ENCODE data around the gene CALD1.

CALD1 gene

DNA sequence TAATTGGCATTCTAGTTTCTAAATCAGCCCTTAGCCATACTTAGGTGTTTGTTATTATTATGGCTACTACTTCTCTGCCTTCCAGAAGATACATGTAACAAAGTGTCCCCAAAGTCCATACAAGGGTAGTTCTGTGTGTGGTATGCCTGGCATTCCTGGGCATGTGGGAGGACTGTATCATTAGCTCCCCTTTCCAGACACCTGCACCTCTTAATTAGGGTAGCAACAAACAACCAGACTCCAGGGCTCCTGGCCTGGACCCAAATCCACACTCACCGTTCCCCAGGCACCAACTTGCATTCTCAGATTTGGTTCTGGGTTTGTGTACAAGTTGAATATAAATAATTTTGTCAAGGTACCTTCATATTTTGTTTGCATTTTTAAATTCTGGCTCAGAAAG lies 15.5 kb upstream of the CALD1 start:
- DNase-seq = no peak

DNA sequence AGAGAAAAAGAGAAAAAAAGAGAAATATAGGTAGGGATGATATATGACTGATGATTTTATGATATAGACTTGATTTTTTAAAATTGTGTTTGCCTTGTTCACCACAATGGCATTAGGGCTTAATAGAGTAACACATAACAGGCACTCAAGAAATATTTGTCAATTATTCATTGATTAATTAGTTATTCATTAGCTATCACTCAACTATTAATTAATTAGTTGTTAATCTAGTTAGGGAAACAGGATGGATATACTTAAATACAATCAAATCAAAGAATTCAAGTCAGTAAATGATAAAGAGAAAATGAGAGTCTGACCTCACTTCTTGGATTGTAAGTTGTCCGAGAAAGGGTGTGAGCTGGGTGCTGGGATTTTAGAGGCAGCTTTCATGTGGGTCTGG lies 15.1 kb upstream of the CALD1 start:
- DNase-seq = no peak

DNA sequence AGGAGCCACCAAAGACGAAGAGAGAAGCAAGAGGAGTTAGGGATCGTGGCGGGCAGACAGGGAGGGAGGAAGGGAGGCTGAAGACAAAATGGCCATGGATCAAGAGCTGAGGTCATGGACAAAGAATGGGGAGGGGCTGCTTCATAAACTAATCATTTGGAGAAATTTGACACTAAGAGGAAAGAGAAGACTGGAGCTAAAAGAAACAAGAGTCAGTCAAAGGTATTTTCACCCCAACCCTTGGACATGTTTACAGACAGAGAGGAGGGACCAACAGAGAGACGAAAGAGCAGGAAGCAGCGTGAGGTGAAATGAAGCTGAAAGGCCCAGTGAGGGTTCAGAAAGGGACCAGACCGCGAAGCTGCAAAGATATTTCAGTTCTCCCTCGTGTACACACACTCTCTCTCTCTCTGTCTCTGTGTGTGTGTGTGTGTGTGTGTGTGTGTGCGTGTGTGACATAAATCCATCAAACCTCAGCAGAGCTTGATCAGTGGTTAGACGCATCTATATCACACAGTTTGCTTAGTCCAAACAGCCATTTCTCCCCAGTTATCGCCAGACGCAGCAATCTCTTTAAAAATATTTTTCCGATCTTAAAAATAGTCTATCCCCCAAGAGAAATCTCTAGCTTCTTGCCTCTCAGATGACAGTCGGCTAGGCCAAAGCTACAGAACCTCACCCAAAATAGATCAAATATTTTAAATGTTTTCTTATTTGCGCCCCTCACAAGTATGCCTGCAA lies 12.5 kb upstream of the CALD1 start:
- no peak for DNase-seq

DNA sequence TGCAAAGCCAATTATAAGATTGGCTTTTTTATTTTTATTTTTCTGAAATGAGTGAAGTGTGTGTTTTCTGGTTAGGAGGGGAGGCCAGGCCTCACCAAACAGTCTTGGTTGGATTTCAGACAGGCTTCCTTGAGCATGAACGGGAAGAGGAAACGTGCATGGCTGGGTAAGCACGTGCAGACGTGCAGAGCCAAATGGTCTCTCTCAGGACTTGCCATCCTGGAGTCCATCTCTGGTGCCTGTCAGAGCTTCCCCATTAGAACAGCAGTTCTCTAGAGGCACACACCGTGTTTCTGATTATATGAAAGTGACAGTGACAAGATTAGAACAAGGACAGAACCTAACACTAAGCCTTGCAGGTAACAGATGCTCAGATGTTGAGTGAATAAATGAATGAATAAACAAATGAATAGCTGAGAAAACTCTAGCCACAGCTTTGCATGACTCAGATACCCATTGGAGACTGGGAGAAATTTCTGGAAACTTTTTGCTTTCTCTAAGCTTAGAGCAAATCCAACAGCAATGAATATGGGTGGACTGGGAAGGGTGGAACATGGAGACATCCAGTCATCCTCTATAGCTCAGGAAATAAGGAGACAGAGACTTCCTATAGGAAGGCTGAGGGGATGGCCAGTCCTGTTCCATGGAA lies 11.8 kb upstream of the CALD1 start:
- DNase-seq = no peak

DNA sequence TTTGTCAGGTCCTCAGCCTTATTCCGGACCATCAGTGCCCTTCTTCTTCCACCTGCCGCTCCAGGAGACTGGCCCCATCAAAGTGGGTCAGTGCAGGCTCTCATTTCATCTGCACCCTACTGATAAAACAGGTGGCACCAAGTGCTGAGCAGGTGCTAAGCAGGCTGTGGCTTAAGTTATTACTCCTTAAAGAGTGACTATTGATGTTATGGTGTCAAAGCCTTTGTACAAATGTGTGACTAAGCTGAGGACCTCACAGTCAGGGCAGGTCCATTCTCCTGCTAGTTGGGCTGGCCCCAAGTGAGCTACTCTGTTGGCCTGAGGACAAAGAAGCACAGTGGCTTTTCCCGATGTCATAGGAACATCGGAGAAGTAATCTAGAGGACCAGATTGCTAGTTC lies 11.2 kb upstream of the CALD1 start:
- DNase-seq = no peak

DNA sequence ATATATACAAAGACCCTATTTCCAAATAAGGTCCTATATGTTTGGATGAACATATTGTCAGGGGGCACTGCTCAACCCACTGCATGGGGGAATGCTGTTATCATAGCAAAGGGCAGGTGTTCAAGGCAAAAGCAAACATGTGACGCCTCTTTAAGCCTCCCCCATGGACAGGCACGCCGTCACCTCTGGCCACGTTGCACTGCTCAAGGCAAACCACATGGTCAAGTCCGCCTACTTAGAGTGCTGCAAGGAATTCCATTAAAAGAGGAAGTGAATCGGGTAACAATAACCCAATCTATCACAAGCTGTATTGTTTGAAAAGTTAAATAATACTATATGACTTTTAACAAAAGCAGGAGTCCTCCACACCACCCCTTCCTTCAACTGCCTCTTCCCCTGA lies 8.8 kb upstream of the CALD1 start:
- DNase-seq = no peak

DNA sequence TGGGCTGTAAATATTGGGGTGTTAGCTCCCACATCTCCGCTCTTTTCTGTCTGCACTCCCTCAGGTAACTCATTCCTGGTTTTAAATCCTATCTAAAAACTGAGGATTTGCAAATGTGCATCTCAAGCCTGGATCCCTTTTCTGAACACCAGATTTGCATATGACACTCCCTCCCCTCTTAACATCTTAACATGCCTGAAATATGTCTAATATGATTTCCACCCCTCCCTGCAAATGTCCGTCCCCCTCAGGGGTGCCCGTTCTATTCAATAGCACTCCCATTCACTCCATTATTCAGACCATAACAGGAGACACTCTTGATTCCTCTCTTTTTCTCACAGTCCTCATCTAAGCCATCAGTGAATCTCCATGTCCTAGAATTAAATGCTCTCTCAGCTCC lies 8.3 kb upstream of the CALD1 start:
- no peak for DNase-seq

DNA sequence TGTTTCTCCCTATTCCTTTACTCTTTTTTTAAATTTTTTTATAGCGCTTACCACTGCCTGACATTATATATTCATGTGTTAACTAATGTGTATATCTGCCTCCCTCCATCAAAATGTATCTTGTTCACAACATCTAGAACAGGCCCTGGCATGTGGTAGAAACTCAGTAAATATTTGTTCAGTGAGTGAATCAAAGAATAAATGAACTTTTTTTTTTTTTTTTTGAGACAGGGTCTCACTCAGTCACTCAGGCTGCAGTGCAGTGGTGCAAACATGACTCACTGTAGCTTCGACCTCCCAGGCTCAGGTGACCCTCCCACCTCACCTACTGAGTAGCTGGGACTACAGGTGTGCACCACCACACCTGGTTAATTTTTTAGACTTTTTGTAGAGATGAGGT lies 7.5 kb upstream of the CALD1 start:
- no peak for DNase-seq

DNA sequence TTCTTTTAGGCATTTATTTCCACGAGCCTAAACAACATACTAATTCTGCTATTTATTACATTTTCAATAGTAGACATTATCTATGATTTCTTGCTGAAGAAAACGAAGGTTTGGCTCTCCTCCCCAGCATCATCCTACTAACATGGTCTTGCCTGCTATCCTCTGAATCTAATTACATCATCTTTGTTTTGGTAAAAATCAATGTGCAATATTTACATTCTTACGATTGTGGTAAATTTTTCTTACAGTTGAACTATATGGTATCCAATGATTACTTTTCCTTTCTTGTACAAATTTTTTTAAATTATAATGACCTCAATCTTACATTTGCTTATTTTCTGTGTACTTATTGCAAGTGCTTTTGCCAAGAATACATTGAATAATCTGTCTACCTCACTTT lies 7.0 kb upstream of the CALD1 start:
- no peak for DNase-seq

DNA sequence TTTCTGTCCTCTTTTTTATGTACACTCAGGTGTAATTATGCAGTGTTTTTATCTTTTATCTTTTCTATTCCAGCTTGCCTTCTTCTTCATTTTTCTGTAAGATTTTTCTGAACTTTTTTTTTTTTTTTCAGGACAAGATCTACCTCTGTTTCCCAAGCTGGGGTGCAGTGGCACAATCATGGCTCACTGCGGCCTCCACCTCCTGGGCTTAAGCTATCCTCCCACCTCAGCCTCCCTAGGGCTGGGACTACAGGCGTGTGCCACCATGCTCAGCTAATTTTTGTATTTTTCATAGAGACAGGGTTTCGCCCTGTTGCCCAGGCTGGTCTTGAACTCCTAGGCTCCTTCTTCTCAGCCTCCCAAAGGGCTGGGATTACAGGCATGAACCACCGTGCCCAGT lies 6.3 kb upstream of the CALD1 start:
- DNase-seq = no peak

DNA sequence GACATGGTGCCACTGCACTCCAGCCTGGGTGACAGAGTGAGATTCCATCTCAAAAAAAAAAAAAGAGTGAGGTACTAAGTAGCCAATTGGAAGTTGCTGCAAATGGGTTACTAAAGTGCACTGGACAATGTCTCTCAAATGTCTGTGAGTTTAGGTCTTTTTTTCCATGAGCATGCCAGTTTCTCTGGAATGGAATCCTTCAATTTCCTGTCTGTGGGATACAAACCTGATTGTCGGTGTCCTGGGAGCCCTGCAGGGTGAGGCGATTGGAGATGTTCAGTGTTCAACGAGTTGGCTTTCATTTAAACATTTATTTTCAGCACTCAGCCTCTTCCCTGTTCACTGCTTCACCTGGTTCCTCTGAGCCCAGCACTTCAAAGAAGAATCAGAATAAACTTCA lies 5.3 kb upstream of the CALD1 start:
- DNase-seq = no peak

DNA sequence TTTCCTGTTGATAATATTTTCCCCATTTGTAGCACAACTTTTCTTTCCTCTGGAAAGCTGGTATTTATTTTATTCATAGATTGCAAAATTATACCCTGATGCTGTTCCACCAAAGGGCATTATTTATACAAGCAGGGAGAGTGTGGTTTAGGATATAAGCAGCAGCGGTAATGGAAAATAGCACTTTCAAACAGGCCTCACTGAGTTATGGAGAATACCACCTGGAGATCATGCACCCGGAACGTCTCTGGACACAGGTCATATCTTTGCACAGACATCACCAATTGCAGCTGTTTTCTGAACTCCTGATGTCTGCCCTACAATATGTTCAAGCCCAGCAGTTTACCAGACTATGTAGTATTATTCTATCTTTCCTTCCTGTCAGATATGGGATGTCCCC lies 2.0 kb upstream of the CALD1 start:
- DNase-seq = no peak

DNA sequence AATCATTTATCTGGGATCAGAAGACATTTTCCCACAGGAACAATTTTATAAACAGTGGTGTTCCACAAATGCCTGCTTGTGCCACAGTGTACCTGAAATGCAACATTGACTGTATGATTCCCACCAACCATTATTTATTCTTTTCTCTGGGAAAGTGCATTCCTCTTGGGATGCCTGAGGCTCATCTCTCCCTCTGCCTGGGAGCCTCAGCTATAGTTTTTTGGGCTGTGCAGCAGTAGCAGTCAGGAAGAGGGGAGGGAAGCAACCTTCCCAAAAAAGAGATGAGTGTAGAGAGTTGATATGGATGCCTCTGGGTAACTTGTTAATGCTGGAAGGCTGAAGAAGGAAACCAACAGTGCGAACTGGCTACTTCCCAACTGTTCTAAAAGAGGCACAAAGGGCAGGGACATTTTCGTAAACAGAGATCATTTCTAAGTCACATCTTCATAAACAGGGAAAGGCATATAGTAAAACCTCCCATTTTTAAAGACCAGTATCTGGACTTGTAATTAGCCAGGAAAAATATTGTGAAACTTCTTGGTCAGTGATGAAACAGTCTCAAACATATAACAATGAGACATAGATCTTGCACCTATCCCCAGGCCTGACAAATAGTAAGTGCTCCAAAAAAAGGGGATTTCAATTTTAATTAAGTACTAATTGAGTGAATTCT lies 1.4 kb upstream of the CALD1 start:
- DNase-seq = no peak

DNA sequence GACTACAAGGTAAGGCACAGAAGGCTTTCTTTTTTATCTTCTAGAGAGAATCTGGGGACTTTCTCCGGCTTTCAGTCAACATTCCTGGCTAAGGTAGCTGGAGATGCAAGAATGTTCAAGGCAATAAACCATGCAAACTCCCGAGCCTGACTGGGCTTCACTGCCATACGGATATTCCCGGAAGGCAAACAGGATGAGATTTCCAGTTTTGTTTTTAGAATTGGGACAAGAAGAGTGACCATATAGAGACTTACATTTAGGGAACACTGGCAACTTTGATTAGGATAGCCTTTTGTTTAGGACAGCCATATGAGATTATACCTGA lies 269 bp downstream of the CALD1 start:
- no peak for DNase-seq

DNA sequence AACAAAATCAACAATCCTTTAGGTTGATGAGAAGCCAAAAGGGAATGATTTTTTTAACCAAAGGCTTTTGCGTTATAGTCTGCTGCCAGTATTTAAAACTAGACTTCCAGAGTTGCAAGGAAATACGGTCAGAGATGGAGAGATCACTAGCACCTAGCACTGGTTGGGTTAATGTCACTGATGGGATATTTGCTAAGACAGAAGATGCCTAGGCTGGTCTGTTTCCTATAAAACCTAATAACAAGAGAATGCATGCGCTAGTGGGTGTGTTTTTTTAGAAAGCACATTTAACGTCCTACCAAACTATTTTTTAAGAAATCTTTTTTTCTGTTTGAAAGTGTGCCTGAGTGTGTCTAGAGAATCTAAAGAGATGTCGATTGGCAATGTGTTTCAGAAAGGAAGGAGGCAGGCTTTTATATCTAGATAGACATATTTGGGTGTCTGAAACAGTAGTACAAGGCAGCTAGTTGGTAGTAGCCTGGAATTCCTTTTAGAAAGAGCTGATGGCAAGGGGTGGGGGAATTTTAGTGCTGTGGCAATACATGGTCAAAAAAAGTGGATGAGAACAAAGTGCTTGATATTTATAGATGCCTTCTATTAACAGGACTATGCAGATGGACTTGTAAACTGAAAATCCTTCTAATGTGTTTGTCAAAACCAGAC lies 863 bp downstream of the CALD1 start:
- DNase-seq = no peak

DNA sequence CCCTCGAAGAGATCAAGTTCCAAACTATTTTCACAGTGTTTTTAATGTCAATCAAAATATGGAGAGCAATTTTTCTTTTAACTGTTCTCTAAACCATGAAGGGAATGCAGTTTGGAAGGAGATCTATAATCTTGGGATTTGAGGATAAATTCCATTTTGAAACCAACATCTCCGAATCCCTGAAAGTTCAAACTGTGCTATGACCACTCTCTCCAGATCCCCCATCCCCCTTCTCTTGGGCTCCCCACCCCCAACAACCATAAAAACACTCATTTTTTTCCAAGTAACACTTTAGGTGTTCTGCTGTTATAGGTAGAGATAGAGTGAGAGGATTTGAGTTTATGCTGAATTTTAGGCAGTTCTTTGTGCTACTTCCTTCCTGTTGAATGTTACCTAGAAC lies 1.7 kb downstream of the CALD1 start:
- DNase-seq = no peak

DNA sequence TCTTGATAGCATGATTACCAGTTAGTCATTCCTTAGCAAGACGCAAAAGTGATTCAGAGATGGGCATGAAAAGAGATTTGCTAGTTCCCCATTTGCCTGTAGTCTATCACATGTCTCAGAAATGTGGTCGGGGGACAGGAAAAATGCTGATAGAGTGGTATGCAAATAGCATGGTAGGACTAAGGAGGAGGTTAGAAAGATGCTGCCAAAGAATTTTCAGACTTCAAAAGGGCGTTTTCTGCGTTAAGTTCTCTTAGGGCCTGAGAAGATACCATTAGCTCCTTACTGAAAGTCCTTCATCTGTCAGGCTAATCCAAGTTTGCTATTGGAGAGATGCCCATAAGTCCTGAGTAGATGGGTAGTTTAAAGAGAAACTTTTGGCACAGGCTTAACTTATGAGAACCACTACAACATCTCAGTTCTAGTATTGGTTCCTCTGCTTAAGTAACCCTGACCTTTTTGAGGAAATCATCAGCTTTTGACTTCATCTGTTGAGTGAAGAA lies 2.7 kb downstream of the CALD1 start:
- DNase-seq = no peak

DNA sequence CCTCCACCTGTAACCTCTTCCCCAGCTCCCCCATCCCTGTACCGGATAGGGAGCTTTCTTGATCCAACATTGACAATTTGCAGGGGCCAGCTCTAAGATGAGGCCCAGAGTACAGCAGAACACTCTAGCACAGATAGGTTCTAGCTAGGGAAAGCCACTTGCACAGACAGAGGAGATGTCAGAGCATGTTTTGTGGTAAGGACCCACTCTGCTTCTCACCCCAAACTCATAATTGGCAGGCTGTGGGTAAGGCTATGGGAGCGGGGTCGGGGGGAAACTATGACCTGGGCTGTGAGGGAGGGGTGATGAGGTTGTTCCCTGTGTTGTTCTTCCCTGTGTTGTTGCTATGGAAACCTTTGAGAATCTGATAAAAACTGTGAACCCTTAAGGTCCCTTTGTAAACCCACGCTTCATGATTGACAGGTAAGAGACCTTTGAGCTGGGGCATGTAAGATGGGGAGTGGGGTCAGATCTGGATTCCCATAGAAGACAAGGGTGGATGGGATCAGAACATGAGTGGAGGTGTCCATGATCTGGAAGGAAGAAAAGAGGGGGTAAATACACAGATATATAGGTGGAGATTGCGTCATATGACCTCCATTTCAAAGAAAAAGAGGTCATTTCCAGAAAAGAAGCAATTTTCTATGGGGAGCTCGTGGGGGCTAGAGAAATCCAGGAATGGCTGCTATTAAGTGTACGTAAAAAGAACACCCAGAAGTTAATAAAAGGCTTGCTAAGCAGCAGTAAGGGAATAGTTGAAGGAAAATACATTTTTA lies 4.0 kb downstream of the CALD1 start:
- DNase-seq = no peak

DNA sequence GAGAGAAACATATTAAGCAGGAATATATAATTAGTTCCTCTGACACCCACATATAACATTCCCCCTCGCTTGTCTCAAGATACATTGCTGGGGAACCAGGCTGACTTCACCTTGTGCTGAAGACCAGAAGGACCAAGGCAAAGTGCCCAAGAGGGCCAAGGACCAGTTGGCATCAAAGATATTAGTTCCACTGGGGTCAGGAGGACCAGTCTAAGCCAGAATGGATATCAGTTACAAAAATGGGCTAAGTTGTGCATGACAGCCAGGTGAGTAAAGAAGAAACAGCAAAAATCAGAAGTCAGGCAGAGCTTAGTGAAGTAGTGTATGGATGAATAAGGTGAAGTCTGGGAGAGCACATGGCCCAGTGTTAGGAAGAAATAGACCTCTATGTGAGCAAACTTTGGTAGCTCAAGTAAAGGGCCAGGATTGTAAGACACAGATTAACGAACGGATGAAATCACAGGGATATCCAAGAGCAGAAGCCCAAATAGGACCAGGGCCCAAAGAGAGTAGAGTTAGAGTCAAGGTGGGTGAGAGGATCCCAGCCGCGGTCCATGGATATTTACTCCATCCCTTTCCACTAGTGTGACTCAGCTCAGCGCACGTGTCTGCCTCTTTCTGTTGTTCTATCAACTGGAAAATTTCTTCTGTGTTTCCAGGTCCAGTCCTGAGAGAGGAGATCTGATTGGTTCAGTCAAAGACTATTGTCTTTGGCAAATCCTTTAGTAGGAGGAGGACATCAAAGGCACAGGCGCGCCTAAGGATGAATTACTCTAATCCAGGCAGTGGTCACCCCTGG lies 5.0 kb downstream of the CALD1 start:
- no peak for DNase-seq

DNA sequence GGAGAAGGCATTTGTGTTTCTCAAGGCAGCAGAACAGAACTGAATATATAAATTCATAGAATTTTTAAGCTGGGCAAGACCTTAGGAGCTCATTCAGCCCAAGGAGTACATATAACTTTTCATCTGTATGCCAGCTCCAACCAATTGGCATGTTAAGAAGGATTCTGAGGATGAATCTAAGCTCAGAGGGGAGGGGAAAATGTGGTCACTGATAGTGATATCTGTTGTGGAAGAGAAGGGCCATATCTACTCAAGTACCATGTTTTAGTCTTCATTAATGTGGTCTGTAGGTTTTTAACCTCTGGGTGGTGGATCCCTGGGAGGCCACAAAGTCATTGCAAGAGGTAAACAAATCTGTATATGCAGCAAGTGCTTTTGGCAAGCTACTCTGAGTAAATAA lies 6.4 kb downstream of the CALD1 start:
- no peak for DNase-seq

DNA sequence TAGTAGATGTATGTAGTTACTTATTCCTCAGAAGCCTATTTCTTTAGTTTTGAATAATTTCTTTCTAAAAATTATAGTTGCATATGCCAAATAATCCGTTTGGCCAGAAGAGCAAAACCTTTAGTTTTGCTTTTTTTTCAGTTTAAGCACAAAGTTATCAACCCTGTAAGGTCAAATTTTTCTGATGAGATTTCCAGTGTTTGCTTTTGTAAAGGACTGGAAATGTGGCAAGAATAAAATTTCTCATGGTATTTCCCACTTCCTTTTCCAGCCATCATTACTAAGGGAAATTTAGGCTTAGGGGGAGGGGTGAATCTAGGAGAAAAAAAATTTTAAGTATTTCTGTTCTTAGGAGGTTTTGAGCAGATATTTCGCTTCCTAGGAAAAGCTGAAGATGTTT lies 7.6 kb downstream of the CALD1 start:
- DNase-seq = no peak

DNA sequence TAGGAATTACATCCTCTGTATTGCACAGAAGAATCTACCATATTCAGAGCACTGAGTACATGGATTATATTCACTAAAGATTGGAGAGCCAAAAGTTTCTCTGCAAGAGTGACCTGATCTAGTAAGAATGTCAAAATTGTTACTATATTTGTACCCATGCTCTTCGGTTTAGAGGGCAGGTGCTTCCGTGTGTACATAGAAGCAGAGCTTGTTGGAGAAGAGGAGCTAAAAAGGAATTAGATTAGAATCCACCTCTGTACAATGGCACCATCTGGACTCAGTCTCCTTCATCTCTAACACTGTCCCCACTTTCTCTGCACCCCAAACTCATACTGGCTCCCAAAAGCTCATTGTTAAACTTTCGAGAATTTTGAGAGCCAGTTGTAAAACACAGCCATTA lies 8.3 kb downstream of the CALD1 start:
- DNase-seq = no peak

Measured in NCI-H524 treated with DMSO at 0.1 percent for 48 hours (cell line).